HL-60 (cell line): ENCODE results near the gene AFP.

Experiments
- CTCF ChIP-seq: IDR thresholded peaks from one replicate; pipeline ENCODE4 v1.5.1; 2011; ENCODE audit warnings: low read length, control low read depth, inconsistent platforms; ENCODE audit not compliant: insufficient read depth
- GABPA ChIP-seq: IDR thresholded peaks from 2 replicates; pipeline ENCODE4 v1.6.1; 2012; ENCODE audit warnings: low read depth
- POLR2AphosphoS5 ChIP-seq: IDR thresholded peaks from 2 replicates; pipeline ENCODE4 v1.6.1; 2012; ENCODE audit warnings: low read depth
- REST ChIP-seq: IDR thresholded peaks from 2 replicates; pipeline ENCODE4 v1.6.1; 2012; ENCODE audit warnings: low read depth; ENCODE audit not compliant: insufficient replicate concordance

GRCh38 chr4:73438048-73438447, 2.0 kb downstream of the AFP start:
- no peak for TF ChIP-seq CTCF
- no peak for TF ChIP-seq POLR2AphosphoS5
- TF ChIP-seq REST, result no peak
- TF ChIP-seq GABPA, result no peak
